Suppressor macrophage treated with lipopolysaccharide for 1 hour (primary cell): ENCODE results near the gene PCDHA7.
"Not testable (repeated sequence)": the region's sequence is repeated elsewhere in the genome, so short reads cannot be mapped to it uniquely, and the experiment has no call there.

Experiments used
- DNase-seq, 3 donors: peaks; one replicate each; pipeline ENCODE4 v3.0.0-alpha.2; 2020 to 2022

PCDHA7 gene

GRCh38 chr5:140823475-140823874 lies 10.6 kb upstream of the PCDHA7 start:
- DNase-seq, result no peak

- peak in 1 of 3 donors; percentile 3 for DNase-seq
Measured at GRCh38 chr5:140827704-140828361, 6.2 kb upstream of the PCDHA7 start, which contains the start of gene PCDHA6. Gene PCDHA6 (plus strand): TSS chr5:140827960. CDS start chr5:140828092, 132 bp downstream.

- peak in 1 of 3 donors; percentile 12 for DNase-seq
Measured at GRCh38 chr5:140828362-140828737, 5.7 kb upstream of the PCDHA7 start.

- DNase-seq, result peak in 1 of 3 donors; percentile 8
Measured at GRCh38 chr5:140829511-140830501, 4.3 kb upstream of the PCDHA7 start.

- DNase-seq, result not testable (repeated sequence)
Measured at GRCh38 chr5:140834439-140835008, 455 bp downstream of the PCDHA7 start.

GRCh38 chr5:140835622-140836510 lies 1.8 kb downstream of the PCDHA7 start:
- peak in 1 of 3 donors; percentile 13 for DNase-seq

- DNase-seq, result peak; percentile 13 to 27 (median 15)
Measured at GRCh38 chr5:140840978-140841962, 7.2 kb downstream of the PCDHA7 start, which contains the start of gene PCDHA8. Gene PCDHA8 (plus strand): TSS chr5:140841187. CDS start chr5:140841322, 135 bp downstream.

- DNase-seq, result no peak
Measured at GRCh38 chr5:140842798-140843733, 9.0 kb downstream of the PCDHA7 start.

- DNase-seq, result not testable (repeated sequence)
Measured at GRCh38 chr5:140848139-140849102, 14.4 kb downstream of the PCDHA7 start, which contains the start of gene PCDHA9. Gene PCDHA9 (plus strand): TSS chr5:140848382. CDS start chr5:140848496, 114 bp downstream.

- DNase-seq, result not testable (repeated sequence)
Measured at GRCh38 chr5:140849831-140850634, 16.0 kb downstream of the PCDHA7 start.

- no peak for DNase-seq
Measured at GRCh38 chr5:140855772-140856674, 22.0 kb downstream of the PCDHA7 start, which contains the start of gene PCDHA10. Gene PCDHA10 (plus strand): TSS chr5:140855897. CDS start chr5:140856049, 152 bp downstream.

- DNase-seq, result no peak
Measured at GRCh38 chr5:140857177-140857986, 23.3 kb downstream of the PCDHA7 start.

GRCh38 chr5:140857987-140858240 lies 23.8 kb downstream of the PCDHA7 start:
- no peak for DNase-seq

GRCh38 chr5:140862441-140863295 lies 28.6 kb downstream of the PCDHA7 start:
- no peak for DNase-seq
